GM19025 (cell line): ENCODE results near the gene MEIS1.

Experiments
- ATAC-seq: cut with Tn5 transposase; IDR thresholded peaks from one replicate; pipeline ENCODE4 v1.9.1; 2021; ENCODE audit warnings: mild to moderate bottlenecking, low read depth, moderate library complexity; ENCODE audit not compliant: unreplicated experiment

MEIS1 gene

DNA sequence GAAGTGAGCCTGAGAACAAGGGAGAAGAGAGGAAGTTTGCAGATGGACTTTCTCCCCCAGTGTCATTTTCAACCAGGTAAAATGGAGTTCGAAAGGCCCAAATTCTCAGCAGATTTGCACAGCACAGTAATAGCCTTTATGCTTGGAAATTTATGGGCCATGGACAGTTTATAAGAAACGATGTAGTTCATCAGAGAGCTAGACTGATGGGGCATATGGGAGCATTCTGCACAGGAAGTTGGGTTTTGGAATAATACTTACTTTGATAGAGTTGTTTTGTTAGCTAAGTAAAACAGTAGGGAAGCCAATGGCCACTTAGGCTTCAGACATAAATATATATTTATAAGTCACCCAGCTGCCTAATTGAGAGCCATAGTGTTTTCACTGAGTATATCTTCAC lies 169.4 kb downstream of the MEIS1 start:
- no peak for ATAC-seq

DNA sequence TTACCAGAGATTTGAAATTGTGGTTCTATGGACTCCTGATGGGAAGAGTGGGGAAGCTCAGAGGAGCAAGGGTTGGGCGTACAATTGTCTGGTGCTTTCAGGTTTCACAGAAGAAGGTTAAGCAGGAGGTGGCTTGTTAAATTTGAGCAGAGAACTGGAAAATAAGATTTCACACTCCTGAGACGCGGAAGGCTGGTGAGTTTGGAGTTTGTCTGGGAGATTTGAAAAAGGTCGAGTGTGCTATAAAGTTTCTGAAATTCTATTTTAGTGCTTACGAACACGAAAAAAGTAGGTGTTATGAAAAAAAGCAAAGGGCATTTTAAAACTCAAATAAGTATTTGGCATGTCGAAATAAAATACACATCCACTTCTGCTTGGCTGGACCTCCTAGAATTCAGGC lies 170.1 kb downstream of the MEIS1 start:
- no peak for ATAC-seq

DNA sequence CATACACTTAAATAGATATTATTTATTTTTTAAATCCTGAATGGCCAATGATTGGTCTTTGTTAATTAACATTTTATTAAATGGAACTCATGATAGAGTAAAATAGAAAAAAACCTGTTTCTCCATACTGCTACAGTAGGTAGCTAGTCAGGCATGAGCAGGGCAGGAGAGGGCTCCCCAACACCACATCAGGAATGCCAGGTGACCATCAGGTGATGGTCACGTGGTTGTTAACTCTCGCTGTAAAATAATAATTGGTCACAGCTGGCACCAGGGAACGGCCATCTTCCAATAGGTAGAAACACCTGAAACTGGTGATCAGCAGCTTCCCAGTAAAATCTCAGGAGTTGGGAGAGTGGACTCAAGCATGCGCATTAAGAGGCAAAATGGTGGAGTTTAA lies 172.2 kb downstream of the MEIS1 start:
- ATAC-seq, result no peak
